Testis (tissue), 2 donors: Measurements from ENCODE around the gene SKA3.

Experiments
- CTCF ChIP-seq, 3 experiments: fragments of 450-650 bp in 2 of 3; fragments of 200-600 bp in 1 of 3; sonication (generic) in 1 of 3; IDR thresholded peaks; one replicate each; pipeline ENCODE4 v1.5.1; 2016 to 2019; ENCODE audit warnings: antibody characterized with exemption in 3 of 3, mild to moderate bottlenecking in 2 of 3, moderate library complexity in 1 of 3
- POLR2A ChIP-seq: fragments of 450-650 bp; IDR thresholded peaks from one replicate; pipeline ENCODE4 v1.6.1; 2017; ENCODE audit warnings: antibody characterized with exemption, mild to moderate bottlenecking, moderate library complexity

- no peak for TF ChIP-seq CTCF (IDR thresholded peaks at IDR 0.05)
- TF ChIP-seq POLR2A: no peak
These were observed 33.6 kb downstream of the SKA3 start for GRCh38 chr13:21142766-21143165.
